IMR-90 (cell line): ENCODE results near the gene PDE6H. TPM values are rescaled to one million over a fixed set of nuclear protein-coding genes. Genes with fewer than 3 reads are reported as not detected.

ENCODE experiments used
- ATAC-seq: fragments of 200-7000 bp; cut with Tn5 transposase; 2 replicates; pipeline ENCODE4 v1.9.1; 2020; ENCODE audit warnings: low read depth, mild to moderate bottlenecking, moderate library complexity
- BruUV-seq: library from RNA; stranded (reverse); fragments of 400-500 nt; replicated peaks from 2 replicates; lab custom pipeline; 2021; lab: Mats Ljungman, UMichigan
- CTCF ChIA-PET: fragments of 300-600 bp; formaldehyde crosslinking; extraction: SDS; loops from one replicate; lab custom pipeline; 2021; ENCODE audit warnings: antibody characterized with exemption; lab: Yijun Ruan, JAX
- POLR2A ChIA-PET: fragments of 300-600 bp; sonication (Branson Sonifier 250); formaldehyde crosslinking; loops from one replicate; lab custom pipeline; 2022; ENCODE audit warnings: antibody characterized with exemption; ENCODE audit not compliant: unreplicated experiment; lab: Charles Lee
- DNase-seq: peaks from one replicate; pipeline ENCODE4 v3.0.0; 2013
- H2AFZ ChIP-seq: replicated peaks from 2 replicates; pipeline ENCODE3; 2013; ENCODE audit warnings: low read length, mild to moderate bottlenecking; ENCODE audit not compliant: poor library complexity
- H2AK5ac ChIP-seq: 2 replicates; pipeline ENCODE4 v1.6.1; 2013; ENCODE audit warnings: low read depth, low read length, inconsistent platforms
- H2AK9ac ChIP-seq: replicated peaks from 2 replicates; pipeline ENCODE3; 2013; ENCODE audit warnings: mild to moderate bottlenecking, low read depth, low read length, moderate library complexity; ENCODE audit not compliant: poor library complexity
- H2BK120ac ChIP-seq: 2 replicates; pipeline ENCODE4 v1.6.1; 2013; ENCODE audit warnings: low read depth, low read length, inconsistent platforms
- H2BK15ac ChIP-seq: 3 replicates; pipeline ENCODE4 v1.6.1; 2013; ENCODE audit warnings: low read depth, low read length, inconsistent platforms
- H2BK20ac ChIP-seq: 2 replicates; pipeline ENCODE4 v1.6.1; 2013; ENCODE audit warnings: low read depth, mild to moderate bottlenecking, inconsistent platforms, low read length, moderate library complexity
- H2BK5ac ChIP-seq: 2 replicates; pipeline ENCODE4 v1.6.1; 2013; ENCODE audit warnings: mild to moderate bottlenecking, low read depth, low read length, inconsistent platforms; ENCODE audit not compliant: poor library complexity, severe bottlenecking
- H3K14ac ChIP-seq: replicated peaks from 2 replicates; pipeline ENCODE4 v1.6.1; 2013; ENCODE audit warnings: low read depth, low read length, inconsistent platforms
- H3K18ac ChIP-seq: 2 replicates; pipeline ENCODE4 v1.6.1; 2013; ENCODE audit warnings: low read depth, low read length, control low read depth
- H3K23ac ChIP-seq: 2 replicates; pipeline ENCODE4 v1.6.1; 2013; ENCODE audit warnings: low read depth, low read length, inconsistent platforms
- H3K27ac ChIP-seq: 2 replicates; pipeline ENCODE4 v1.5.1; 2013; ENCODE audit warnings: mild to moderate bottlenecking, control low read depth, low read length; ENCODE audit not compliant: insufficient read depth
- H3K27me3 ChIP-seq: 2 replicates; pipeline ENCODE4 v1.6.1; 2013; ENCODE audit warnings: low read length; ENCODE audit not compliant: control insufficient read depth, insufficient read depth
- H3K36me3 ChIP-seq: 2 replicates; pipeline ENCODE4 v1.6.1; 2013; ENCODE audit warnings: low read length, mixed read lengths; ENCODE audit not compliant: control insufficient read depth, insufficient read depth
- H3K4ac ChIP-seq: 2 replicates; pipeline ENCODE4 v1.6.1; 2013; ENCODE audit warnings: low read depth, low read length, inconsistent platforms
- H3K4me1 ChIP-seq: 2 replicates; pipeline ENCODE4 v1.6.1; 2013; ENCODE audit warnings: low read length, mixed read lengths; ENCODE audit not compliant: control insufficient read depth, insufficient read depth
- H3K4me2 ChIP-seq: 2 replicates; pipeline ENCODE4 v1.6.1; 2013; ENCODE audit warnings: low read depth, mild to moderate bottlenecking, control low read depth, low read length, moderate library complexity
- H3K4me3 ChIP-seq: 2 replicates; pipeline ENCODE4 v1.5.1; 2013; ENCODE audit warnings: low read depth, mild to moderate bottlenecking, control low read depth, low read length, moderate library complexity; ENCODE audit not compliant: insufficient read depth
- H3K56ac ChIP-seq: 2 replicates; pipeline ENCODE4 v1.6.1; 2013; ENCODE audit warnings: low read length, inconsistent platforms; ENCODE audit not compliant: insufficient read depth; ENCODE audit errors: extremely low read depth
- H3K79me1 ChIP-seq, 2 experiments: 2 replicates each; pipeline ENCODE4 v1.6.1; 2013; ENCODE audit warnings: low read length in 2 of 2, inconsistent platforms in 1 of 2, low read depth in 1 of 2
- H3K9ac ChIP-seq: 2 replicates; pipeline ENCODE4 v1.6.1; 2013; ENCODE audit warnings: low read depth, low read length, control low read depth
- H3K9me1 ChIP-seq: 2 replicates; pipeline ENCODE4 v1.6.1; 2013; ENCODE audit warnings: low read length, inconsistent platforms; ENCODE audit not compliant: insufficient read depth
- H3K9me3 ChIP-seq: 2 replicates; pipeline ENCODE4 v1.6.1; 2013; ENCODE audit warnings: low read length; ENCODE audit not compliant: control insufficient read depth, insufficient read depth
- H4K20me1 ChIP-seq: 2 replicates; pipeline ENCODE4 v1.6.1; 2013; ENCODE audit warnings: low read length, inconsistent platforms; ENCODE audit not compliant: insufficient read depth
- H4K5ac ChIP-seq: 2 replicates; pipeline ENCODE4 v1.6.1; 2013; ENCODE audit warnings: mild to moderate bottlenecking, low read depth, low read length, control low read depth
- H4K8ac ChIP-seq, 2 experiments: 2 replicates each; pipeline ENCODE4 v1.6.1; 2013; ENCODE audit warnings: low read depth in 2 of 2, low read length in 2 of 2, control low read depth in 1 of 2, inconsistent platforms in 1 of 2
- H4K91ac ChIP-seq: 2 replicates; pipeline ENCODE4 v1.6.1; 2013; ENCODE audit warnings: low read depth, low read length, inconsistent platforms; ENCODE audit not compliant: insufficient read depth
- BHLHE40 ChIP-seq: fragments of 150-350 bp; IDR thresholded peaks from 2 replicates; pipeline ENCODE4 v1.6.1; 2016; ENCODE audit warnings: mild to moderate bottlenecking, low read depth, low read length
- CEBPB ChIP-seq: IDR thresholded peaks from 2 replicates; pipeline ENCODE4 v1.6.1; 2012; ENCODE audit warnings: low read depth, low read length, improper control_type of control experiment
- CHD1 ChIP-seq: IDR thresholded peaks from 2 replicates; pipeline ENCODE4 v1.6.1; 2012; ENCODE audit warnings: low read depth, low read length, improper control_type of control experiment
- FOS ChIP-seq: fragments of 150-350 bp; IDR thresholded peaks from 2 replicates; pipeline ENCODE4 v1.6.1; 2016; ENCODE audit warnings: low read depth, low read length
- MAZ ChIP-seq: IDR thresholded peaks from 2 replicates; pipeline ENCODE4 v1.6.1; 2012; ENCODE audit warnings: low read depth, mild to moderate bottlenecking, low read length, improper control_type of control experiment, moderate library complexity, borderline replicate concordance
- MXI1 ChIP-seq: IDR thresholded peaks from 2 replicates; pipeline ENCODE4 v1.6.1; 2012; ENCODE audit warnings: low read depth, mild to moderate bottlenecking, low read length, moderate library complexity, borderline replicate concordance
- NFE2L2 ChIP-seq: fragments of 150-350 bp; IDR thresholded peaks from 2 replicates; pipeline ENCODE4 v1.6.1; 2016; ENCODE audit warnings: low read depth, mild to moderate bottlenecking, low read length
- POLR2A ChIP-seq: IDR thresholded peaks from 2 replicates; pipeline ENCODE4 v1.6.1; 2012; ENCODE audit warnings: mild to moderate bottlenecking, low read depth, low read length
- RAD21 ChIP-seq: IDR thresholded peaks from 2 replicates; pipeline ENCODE4 v1.6.1; 2012; ENCODE audit warnings: low read length, improper control_type of control experiment
- RCOR1 ChIP-seq: IDR thresholded peaks from 2 replicates; pipeline ENCODE4 v1.6.1; 2012; ENCODE audit warnings: mild to moderate bottlenecking, low read length, improper control_type of control experiment; ENCODE audit not compliant: insufficient replicate concordance
- RFX5 ChIP-seq: IDR thresholded peaks from 2 replicates; pipeline ENCODE4 v1.8.0; 2012; ENCODE audit warnings: low read depth, mild to moderate bottlenecking, low read length, moderate library complexity
- SMC3 ChIP-seq: fragments of 150-350 bp; IDR thresholded peaks from 2 replicates; pipeline ENCODE4 v1.6.1; 2016; ENCODE audit warnings: low read depth, mild to moderate bottlenecking, antibody characterized with exemption, low read length, moderate library complexity
- WGBS, 2 experiments: methylation state at CpG; one replicate each; pipeline versions ENCODE4 v1.1.5 to v1.1.7; 2013; ENCODE audit warnings: missing lambda C conversion rate in 2 of 2; ENCODE audit not compliant: insufficient read length in 1 of 2; ENCODE audit errors: extremely low coverage in 2 of 2; 5-methylcytosine and 5-hydroxymethylcytosine counted together
- dilution Hi-C: fragments of 300-500 bp; cut with HindIII; formaldehyde crosslinking; loops from one replicate; pipeline ENCODE4 v1.14.3; 2018; ENCODE audit warnings: low sequenced_read_pairs; ENCODE audit not compliant: unreplicated experiment
- in situ Hi-C: fragments of 300-500 bp; cut with MboI; formaldehyde crosslinking; loops from 3 replicates; pipeline ENCODE4 v1.14.3; 2019; ENCODE audit warnings: low sequenced_read_pairs, inconsistent platforms, mixed read lengths
- intact Hi-C: fragments of 100-400 bp; cut with micrococcal nuclease; formaldehyde crosslinking; loops from 2 replicates; pipeline ENCODE4 v1.10.0; 2022
- polyA plus RNA-seq, 3 experiments: library from polyadenylated mRNA; depleted of rRNA; stranded (reverse); fragments of >200 nt; gene quantifications; 2 replicates each; pipeline ENCODE4 v1.2.3, GENCODE V29; 2012; ENCODE audit warnings: low replicate concordance in 1 of 3
- total RNA-seq: library from RNA; depleted of rRNA; stranded (reverse); fragments of >200 nt; gene quantifications from 2 replicates; pipeline ENCODE4 v1.2.3, GENCODE V29; 2012
- TF ChIP-seq, protein P1 (sequence below): conservative IDR thresholded peaks from 2 replicates; pipeline ENCODE4 v1.5.1; 2012; ENCODE audit warnings: mild to moderate bottlenecking, low read depth, low read length, improper control_type of control experiment
- TF ChIP-seq, protein P2 (sequence below): fragments of 150-350 bp; IDR thresholded peaks from 2 replicates; pipeline ENCODE4 v1.6.1; 2017; ENCODE audit warnings: mild to moderate bottlenecking, antibody characterized with exemption, low read length, low read depth

Gene PDE6H
- total and polyA plus RNA-seq, 2 of the 4 experiments (the other 2 are of a cell fraction) = not detected

DNA sequence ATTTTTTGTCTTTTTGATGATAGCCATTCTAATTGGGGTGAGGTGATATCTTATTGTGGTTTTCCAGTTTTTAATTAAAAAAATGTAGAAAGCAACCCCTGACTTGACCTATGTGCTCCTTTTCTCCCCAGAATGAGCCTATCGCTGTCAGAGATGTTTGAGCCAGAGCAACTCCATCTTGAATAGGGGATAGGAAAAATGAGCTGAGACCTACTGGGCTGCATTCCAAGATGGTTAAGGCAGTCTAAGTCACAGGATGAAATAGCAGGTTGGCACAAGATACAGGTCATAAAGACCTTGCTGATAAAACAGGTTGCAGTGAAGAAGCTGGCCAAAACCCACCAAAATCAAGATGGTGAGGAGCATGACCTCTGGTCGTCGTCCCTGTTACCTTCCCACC is 48.3 kb upstream of the PDE6H start:
- H2AK5ac ChIP-seq = no peak overlapping the region

More for the DNA sequence above, 48.3 kb upstream of the PDE6H start:
- Histone ChIP-seq H3K56ac (no peak overlapping the region), H3K4me1 (peaks cover 3% of the 10 kb centered on the region), H2BK20ac (no peak overlapping the region), H2AK9ac (no peak overlapping the region), H3K27ac (no peak overlapping the region), H2AFZ (no peak overlapping the region), H3K4me3 (no peak overlapping the region), H3K9me1 (no peaks in the 10 kb centered on the region), H3K9me3 (no peaks in the 10 kb centered on the region), H3K14ac (no peak overlapping the region), H3K36me3 (no peaks in the 10 kb centered on the region), H3K23ac (no peak overlapping the region), H3K18ac (no peak overlapping the region), H2BK15ac (no peak overlapping the region), H3K79me1 (no peaks in the 10 kb centered on the region), H3K4ac (no peak overlapping the region), H4K8ac (no peak overlapping the region), H3K4me2 (no peak overlapping the region), H4K5ac (no peak overlapping the region), H3K9ac (no peak overlapping the region), H4K91ac (no peak overlapping the region), H2BK5ac (no peak overlapping the region), H2BK120ac (no peak overlapping the region), H4K20me1 (no peaks in the 10 kb centered on the region), H3K27me3 (no peaks in the 10 kb centered on the region)
- dilution Hi-C loops (no loop called here), in situ Hi-C loops (no loop called here), intact Hi-C loops (no loop called here)
- no TSS peak for BruUV-seq
- ChIA-PET POLR2A (no interaction called here), CTCF (no interaction called here)
- TF ChIP-seq NFE2L2 (no peak), BHLHE40 (no peak), SMC3 (no peak), RAD21 (no peak), RFX5 (no peak), CEBPB (no peak), RCOR1 (no peak), POLR2A (no peak), MXI1 (no peak), CHD1 (no peak), FOS (no peak), MAZ (no peak)
- TF ChIP-seq, protein P1, sequence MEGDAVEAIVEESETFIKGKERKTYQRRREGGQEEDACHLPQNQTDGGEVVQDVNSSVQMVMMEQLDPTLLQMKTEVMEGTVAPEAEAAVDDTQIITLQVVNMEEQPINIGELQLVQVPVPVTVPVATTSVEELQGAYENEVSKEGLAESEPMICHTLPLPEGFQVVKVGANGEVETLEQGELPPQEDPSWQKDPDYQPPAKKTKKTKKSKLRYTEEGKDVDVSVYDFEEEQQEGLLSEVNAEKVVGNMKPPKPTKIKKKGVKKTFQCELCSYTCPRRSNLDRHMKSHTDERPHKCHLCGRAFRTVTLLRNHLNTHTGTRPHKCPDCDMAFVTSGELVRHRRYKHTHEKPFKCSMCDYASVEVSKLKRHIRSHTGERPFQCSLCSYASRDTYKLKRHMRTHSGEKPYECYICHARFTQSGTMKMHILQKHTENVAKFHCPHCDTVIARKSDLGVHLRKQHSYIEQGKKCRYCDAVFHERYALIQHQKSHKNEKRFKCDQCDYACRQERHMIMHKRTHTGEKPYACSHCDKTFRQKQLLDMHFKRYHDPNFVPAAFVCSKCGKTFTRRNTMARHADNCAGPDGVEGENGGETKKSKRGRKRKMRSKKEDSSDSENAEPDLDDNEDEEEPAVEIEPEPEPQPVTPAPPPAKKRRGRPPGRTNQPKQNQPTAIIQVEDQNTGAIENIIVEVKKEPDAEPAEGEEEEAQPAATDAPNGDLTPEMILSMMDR = no peak
- TF ChIP-seq, protein P2, sequence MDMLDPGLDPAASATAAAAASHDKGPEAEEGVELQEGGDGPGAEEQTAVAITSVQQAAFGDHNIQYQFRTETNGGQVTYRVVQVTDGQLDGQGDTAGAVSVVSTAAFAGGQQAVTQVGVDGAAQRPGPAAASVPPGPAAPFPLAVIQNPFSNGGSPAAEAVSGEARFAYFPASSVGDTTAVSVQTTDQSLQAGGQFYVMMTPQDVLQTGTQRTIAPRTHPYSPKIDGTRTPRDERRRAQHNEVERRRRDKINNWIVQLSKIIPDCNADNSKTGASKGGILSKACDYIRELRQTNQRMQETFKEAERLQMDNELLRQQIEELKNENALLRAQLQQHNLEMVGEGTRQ = no peak
- no CpG with 5 or more reads among the region's 3 CpGs for WGBS, 2 experiments
- DNase-seq = no peak
- no peak for ATAC-seq
